Parathyroid adenoma (tissue), 2 donors: ENCODE measurements around the gene MAMDC2.

Experiments used
- H2AFZ ChIP-seq: fragments of 300-600 bp; sonication (generic); one replicate; pipeline ENCODE4 v1.7.0; 2017; ENCODE audit warnings: antibody characterized with exemption, mild to moderate bottlenecking
- H3K27ac ChIP-seq: fragments of 300-600 bp; sonication (generic); one replicate; pipeline ENCODE4 v1.7.0; 2017
- H3K27me3 ChIP-seq: fragments of 300-600 bp; sonication (generic); one replicate; pipeline ENCODE4 v1.7.0; 2017; ENCODE audit warnings: low read length; ENCODE audit not compliant: control insufficient read depth, insufficient read depth
- H3K36me3 ChIP-seq: fragments of 300-600 bp; sonication (generic); one replicate; pipeline ENCODE4 v1.7.0; 2017; ENCODE audit warnings: low read length; ENCODE audit not compliant: control insufficient read depth, insufficient read depth
- H3K4me1 ChIP-seq: fragments of 300-600 bp; sonication (generic); one replicate; pipeline ENCODE4 v1.7.0; 2017; ENCODE audit warnings: control low read depth
- H3K4me2 ChIP-seq: fragments of 300-600 bp; sonication (generic); one replicate; pipeline ENCODE4 v1.7.0; 2017; ENCODE audit warnings: low read length
- H3K4me3 ChIP-seq: fragments of 300-600 bp; sonication (generic); one replicate; pipeline ENCODE4 v1.7.0; 2017; ENCODE audit warnings: low read depth, low read length
- H3K79me2 ChIP-seq: fragments of 300-600 bp; sonication (generic); one replicate; pipeline ENCODE4 v1.7.0; 2017; ENCODE audit warnings: control low read depth
- H3K9ac ChIP-seq: fragments of 300-600 bp; sonication (generic); one replicate; pipeline ENCODE4 v1.7.0; 2017; ENCODE audit warnings: mild to moderate bottlenecking
- H3K9me3 ChIP-seq: fragments of 300-600 bp; sonication (generic); one replicate; pipeline ENCODE4 v1.7.0; 2017; ENCODE audit warnings: low read length; ENCODE audit not compliant: control insufficient read depth
- CTCF ChIP-seq: fragments of 300-600 bp; sonication (generic); IDR thresholded peaks from one replicate; pipeline ENCODE4 v1.7.0; 2017; ENCODE audit warnings: antibody characterized with exemption, mild to moderate bottlenecking
- donor health status: primary hyperparathyroidism.

The MAMDC2 gene

GRCh38 chr9:70258692-70259511, 215.3 kb downstream of the MAMDC2 start, which contains the start of gene SMC5:
SMC5 (plus strand) TSS chr9:70258978; CDS start chr9:70259079, 101 bp downstream.
- no peaks in the 10 kb centered on the region for H3K27me3 ChIP-seq
- no peak for TF ChIP-seq CTCF
- H3K4me3 ChIP-seq = peak within 1 kb of the TSS; percentile 90
- H3K79me2 ChIP-seq = peaks cover 19% of the 10 kb centered on the region
- H3K9ac ChIP-seq = peak within 1 kb of the TSS; percentile 80
- H2AFZ ChIP-seq = peak within 1 kb of the TSS; percentile 93
- no peaks in the 10 kb centered on the region for H3K4me1 ChIP-seq
- H3K27ac ChIP-seq = peak within 1 kb of the TSS; percentile 93
- peak within 1 kb of the TSS; percentile 77 for H3K4me2 ChIP-seq
- no peaks in the 10 kb centered on the region for H3K36me3 ChIP-seq
- H3K9me3 ChIP-seq = no peaks in the 10 kb centered on the region

GRCh38 chr9:70259512-70259802, 215.8 kb downstream of the MAMDC2 start:
- peak overlapping the region; percentile 77 for H3K4me2 ChIP-seq
- peaks cover 19% of the 10 kb centered on the region for H3K79me2 ChIP-seq
- no peaks in the 10 kb centered on the region for H3K36me3 ChIP-seq
- peak overlapping the region; percentile 93 for H3K27ac ChIP-seq
- peak overlapping the region; percentile 93 for H2AFZ ChIP-seq
- H3K27me3 ChIP-seq = no peaks in the 10 kb centered on the region
- H3K4me1 ChIP-seq = no peaks in the 10 kb centered on the region
- no peak overlapping the region for H3K9ac ChIP-seq
- no peak for TF ChIP-seq CTCF
- H3K4me3 ChIP-seq = peak overlapping the region; percentile 90
- H3K9me3 ChIP-seq = no peaks in the 10 kb centered on the region

GRCh38 chr9:70260007-70260443, 216.4 kb downstream of the MAMDC2 start:
- H3K4me1 ChIP-seq = no peaks in the 10 kb centered on the region
- no peak for TF ChIP-seq CTCF
- no peak overlapping the region for H3K9ac ChIP-seq
- H3K27me3 ChIP-seq = no peaks in the 10 kb centered on the region
- peak overlapping the region; percentile 90 for H3K4me3 ChIP-seq
- peaks cover 19% of the 10 kb centered on the region for H3K79me2 ChIP-seq
- H2AFZ ChIP-seq = no peak overlapping the region
- no peaks in the 10 kb centered on the region for H3K9me3 ChIP-seq
- H3K36me3 ChIP-seq = no peaks in the 10 kb centered on the region
- peak overlapping the region; percentile 77 for H3K4me2 ChIP-seq
- H3K27ac ChIP-seq = no peak overlapping the region

GRCh38 chr9:70260606-70261005, 217.0 kb downstream of the MAMDC2 start:
- H3K36me3 ChIP-seq = no peaks in the 10 kb centered on the region
- no peak overlapping the region for H3K4me2 ChIP-seq
- H3K9ac ChIP-seq = no peak overlapping the region
- H3K27me3 ChIP-seq = no peaks in the 10 kb centered on the region
- TF ChIP-seq CTCF = no peak
- peaks cover 19% of the 10 kb centered on the region for H3K79me2 ChIP-seq
- H3K27ac ChIP-seq = no peak overlapping the region
- no peaks in the 10 kb centered on the region for H3K4me1 ChIP-seq
- H2AFZ ChIP-seq = no peak overlapping the region
- no peak overlapping the region for H3K4me3 ChIP-seq
- no peaks in the 10 kb centered on the region for H3K9me3 ChIP-seq
